Gastroesophageal sphincter (tissue), 3 donors: ENCODE results near the gene ESR1.
A peak's percentile ranks its signal among the peaks of the same experiment; 100 is the strongest.

Experiments
- EP300 ChIP-seq: sonication (generic); formaldehyde crosslinking; IDR thresholded peaks from one replicate; pipeline ENCODE4 v1.6.1; 2017; ENCODE audit warnings: antibody characterized with exemption, mild to moderate bottlenecking
- POLR2A ChIP-seq, 2 donors: fragments of 450-650 bp; IDR thresholded peaks; one replicate each; pipeline ENCODE4 v1.6.1; 2017; ENCODE audit warnings: antibody characterized with exemption in 2 of 2, mild to moderate bottlenecking in 2 of 2, moderate library complexity in 1 of 2
- POLR2AphosphoS5 ChIP-seq: sonication (generic); formaldehyde crosslinking; IDR thresholded peaks from one replicate; pipeline ENCODE4 v1.6.1; 2017; ENCODE audit warnings: antibody characterized with exemption
- TF ChIP-seq, protein P1 (sequence below), 4 experiments: fragments of 200-600 bp in 2 of 4; fragments of 450-650 bp in 2 of 4; sonication (generic) in 1 of 4; IDR thresholded peaks; one replicate each; pipeline ENCODE4 v1.5.1; 2017 to 2019; ENCODE audit warnings: antibody characterized with exemption in 4 of 4, mild to moderate bottlenecking in 2 of 4, moderate library complexity in 2 of 4

DNA sequence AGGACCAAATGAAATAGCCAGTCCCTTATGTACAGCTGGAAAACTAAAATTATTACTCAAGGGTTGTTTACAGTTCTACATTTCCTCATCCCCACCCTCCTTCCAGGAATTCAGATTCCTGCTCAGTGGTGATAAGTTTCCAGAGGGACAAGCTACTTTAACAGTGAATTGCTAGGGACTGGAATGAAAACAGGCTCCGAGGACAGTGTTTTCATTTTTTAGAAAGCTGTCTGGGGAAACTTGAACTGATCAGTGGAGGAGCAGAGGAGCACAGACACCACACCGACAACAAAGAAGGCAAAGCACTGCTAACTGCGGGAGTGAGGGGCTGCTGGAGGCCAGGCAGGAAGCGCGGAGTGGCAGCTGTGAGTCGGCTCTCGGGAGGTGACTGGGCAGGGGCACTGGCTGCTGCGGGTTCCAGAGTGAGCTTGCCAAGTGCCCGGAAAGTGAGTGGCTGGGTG is 322.2 kb downstream of the ESR1 start:
- TF ChIP-seq, protein P1, sequence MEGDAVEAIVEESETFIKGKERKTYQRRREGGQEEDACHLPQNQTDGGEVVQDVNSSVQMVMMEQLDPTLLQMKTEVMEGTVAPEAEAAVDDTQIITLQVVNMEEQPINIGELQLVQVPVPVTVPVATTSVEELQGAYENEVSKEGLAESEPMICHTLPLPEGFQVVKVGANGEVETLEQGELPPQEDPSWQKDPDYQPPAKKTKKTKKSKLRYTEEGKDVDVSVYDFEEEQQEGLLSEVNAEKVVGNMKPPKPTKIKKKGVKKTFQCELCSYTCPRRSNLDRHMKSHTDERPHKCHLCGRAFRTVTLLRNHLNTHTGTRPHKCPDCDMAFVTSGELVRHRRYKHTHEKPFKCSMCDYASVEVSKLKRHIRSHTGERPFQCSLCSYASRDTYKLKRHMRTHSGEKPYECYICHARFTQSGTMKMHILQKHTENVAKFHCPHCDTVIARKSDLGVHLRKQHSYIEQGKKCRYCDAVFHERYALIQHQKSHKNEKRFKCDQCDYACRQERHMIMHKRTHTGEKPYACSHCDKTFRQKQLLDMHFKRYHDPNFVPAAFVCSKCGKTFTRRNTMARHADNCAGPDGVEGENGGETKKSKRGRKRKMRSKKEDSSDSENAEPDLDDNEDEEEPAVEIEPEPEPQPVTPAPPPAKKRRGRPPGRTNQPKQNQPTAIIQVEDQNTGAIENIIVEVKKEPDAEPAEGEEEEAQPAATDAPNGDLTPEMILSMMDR (IDR thresholded peaks at IDR 0.05): no peak
- TF ChIP-seq POLR2AphosphoS5: peak; percentile 79
- TF ChIP-seq POLR2A (IDR thresholded peaks at IDR 0.05): no peak
- TF ChIP-seq EP300: no peak
